ENCODE data around the gene GALNT2.

GALNT2 gene

GRCh38 chr1:230160957-230161771 is 94.1 kb downstream of the GALNT2 start:
- Histone ChIP-seq H3K14ac (ENCODE audit: low read length) (no peak overlapping the region), H2AK5ac (ENCODE audit: low read length) (no peak overlapping the region), H2AFZ (ENCODE audit: insufficient read depth, low read length, poor library complexity) (no peak overlapping the region), H3K23ac (ENCODE audit: low read length) (no peak overlapping the region), H3K9me3 (ENCODE audit: insufficient read depth, low read depth, low read length) (peaks cover 4% of the 10 kb centered on the region), H3K79me1 (ENCODE audit: low read length) (peaks cover 2% of the 10 kb centered on the region), H4K91ac (ENCODE audit: low read depth, low read length) (no peak overlapping the region), H4K8ac (ENCODE audit: low read depth, low read length) (no peak overlapping the region), H3K4ac (ENCODE audit: low read depth, low read length) (no peak overlapping the region), H3K27ac (ENCODE audit: low read depth, low read length) (no peak overlapping the region), H3K36me3 (ENCODE audit: control insufficient read depth in 1 of 2, insufficient read depth in 2 of 2, low read length in 2 of 2) (no peaks in the 10 kb centered on the region), H2BK5ac (ENCODE audit: low read depth, low read length, poor library complexity) (no peak overlapping the region), H3K4me2 (ENCODE audit: low read length) (no peak overlapping the region), H3K27me3 (ENCODE audit: insufficient read depth, low read length) (no peaks in the 10 kb centered on the region), H3K4me3 (ENCODE audit: low read depth, low read length) (no peak overlapping the region), H2BK12ac (ENCODE audit: low read length) (no peak overlapping the region), H3K79me2 (ENCODE audit: control insufficient read depth, insufficient read depth, low read length, poor library complexity) (peaks cover 2% of the 10 kb centered on the region), H3K9ac (ENCODE audit: low read length) (no peak overlapping the region), H3K18ac (ENCODE audit: low read length) (no peak overlapping the region), H3K4me1 (ENCODE audit: control insufficient read depth in 1 of 2, insufficient read depth in 2 of 2, low read length in 2 of 2) (peaks cover 4% of the 10 kb centered on the region in 2 experiments), H2BK120ac (ENCODE audit: insufficient read depth, low read length, poor library complexity) (no peak overlapping the region), H4K12ac (ENCODE audit: low read depth, low read length) (no peak overlapping the region)
- DNase-seq: peak; percentile 57 to 73
- WGBS (ENCODE audit: extremely low coverage, insufficient coverage, insufficient read length): no CpG with 5 or more reads among the region's 8 CpGs

- DNase-seq: peak; percentile 76 to 77
- H4K91ac ChIP-seq (ENCODE audit: low read depth, low read length): no peak overlapping the region
- peaks cover 2% of the 10 kb centered on the region for H3K79me2 ChIP-seq (ENCODE audit: control insufficient read depth, insufficient read depth, low read length, poor library complexity)
- H3K4me2 ChIP-seq (ENCODE audit: low read length): no peak overlapping the region
- peaks cover 2% of the 10 kb centered on the region for H3K79me1 ChIP-seq (ENCODE audit: low read length)
- H2BK5ac ChIP-seq (ENCODE audit: low read depth, low read length, poor library complexity): no peak overlapping the region
- H3K27ac ChIP-seq (ENCODE audit: low read depth, low read length): peak overlapping the region; percentile 42
- H2BK120ac ChIP-seq (ENCODE audit: insufficient read depth, low read length, poor library complexity): no peak overlapping the region
- peaks cover 10% of the 10 kb centered on the region for H3K9me3 ChIP-seq (ENCODE audit: insufficient read depth, low read depth, low read length)
- no peak overlapping the region for H3K14ac ChIP-seq (ENCODE audit: low read length)
- H3K4me3 ChIP-seq (ENCODE audit: low read depth, low read length): no peak overlapping the region
- no peak overlapping the region for H2BK12ac ChIP-seq (ENCODE audit: low read length)
- peak overlapping the region; percentile 19 for H3K18ac ChIP-seq (ENCODE audit: low read length)
- peak overlapping the region; percentile 6 for H3K4ac ChIP-seq (ENCODE audit: low read depth, low read length)
- H3K23ac ChIP-seq (ENCODE audit: low read length): no peak overlapping the region
- H4K8ac ChIP-seq (ENCODE audit: low read depth, low read length): no peak overlapping the region
- WGBS (ENCODE audit: extremely low coverage, insufficient coverage, insufficient read length): no CpG with 5 or more reads among the region's 6 CpGs
- no peak overlapping the region for H4K12ac ChIP-seq (ENCODE audit: low read depth, low read length)
- H3K9ac ChIP-seq (ENCODE audit: low read length): no peak overlapping the region
- no peaks in the 10 kb centered on the region for H3K27me3 ChIP-seq (ENCODE audit: insufficient read depth, low read length)
- no peak overlapping the region for H2AK5ac ChIP-seq (ENCODE audit: low read length)
- H3K36me3 ChIP-seq (ENCODE audit: control insufficient read depth in 1 of 2, insufficient read depth in 2 of 2, low read length in 2 of 2): no peaks in the 10 kb centered on the region
- peak overlapping the region; percentile 3 for H2AFZ ChIP-seq (ENCODE audit: insufficient read depth, low read length, poor library complexity)
- H3K4me1 ChIP-seq (ENCODE audit: control insufficient read depth in 1 of 2, insufficient read depth in 2 of 2, low read length in 2 of 2): peaks cover 4% of the 10 kb centered on the region in 2 experiments
These were observed 96.2 kb downstream of the GALNT2 start for GRCh38 chr1:230163205-230163604.

GRCh38 chr1:230163719-230164118 is 96.7 kb downstream of the GALNT2 start:
- Histone ChIP-seq H3K4me1 (ENCODE audit: control insufficient read depth in 1 of 2, insufficient read depth in 2 of 2, low read length in 2 of 2) (peaks cover 4% of the 10 kb centered on the region in 2 experiments), H3K4me2 (ENCODE audit: low read length) (no peak overlapping the region), H3K23ac (ENCODE audit: low read length) (no peak overlapping the region), H4K8ac (ENCODE audit: low read depth, low read length) (peak overlapping the region; percentile 61), H2BK12ac (ENCODE audit: low read length) (no peak overlapping the region), H2BK120ac (ENCODE audit: insufficient read depth, low read length, poor library complexity) (no peak overlapping the region), H3K4ac (ENCODE audit: low read depth, low read length) (peak overlapping the region; percentile 76), H3K9ac (ENCODE audit: low read length) (no peak overlapping the region), H3K4me3 (ENCODE audit: low read depth, low read length) (no peak overlapping the region), H2AFZ (ENCODE audit: insufficient read depth, low read length, poor library complexity) (no peak overlapping the region), H2BK5ac (ENCODE audit: low read depth, low read length, poor library complexity) (no peak overlapping the region), H3K79me1 (ENCODE audit: low read length) (peaks cover 2% of the 10 kb centered on the region), H4K12ac (ENCODE audit: low read depth, low read length) (no peak overlapping the region), H2AK5ac (ENCODE audit: low read length) (no peak overlapping the region), H3K9me3 (ENCODE audit: insufficient read depth, low read depth, low read length) (peaks cover 10% of the 10 kb centered on the region), H3K27me3 (ENCODE audit: insufficient read depth, low read length) (no peaks in the 10 kb centered on the region), H3K79me2 (ENCODE audit: control insufficient read depth, insufficient read depth, low read length, poor library complexity) (peaks cover 2% of the 10 kb centered on the region), H3K27ac (ENCODE audit: low read depth, low read length) (no peak overlapping the region), H4K91ac (ENCODE audit: low read depth, low read length) (peak overlapping the region; percentile 73), H3K14ac (ENCODE audit: low read length) (no peak overlapping the region), H3K36me3 (ENCODE audit: control insufficient read depth in 1 of 2, insufficient read depth in 2 of 2, low read length in 2 of 2) (no peaks in the 10 kb centered on the region), H3K18ac (ENCODE audit: low read length) (peak overlapping the region; percentile 81)
- no peak for DNase-seq
- no CpG with 5 or more reads among the region's 3 CpGs for WGBS (ENCODE audit: extremely low coverage, insufficient coverage, insufficient read length)

GRCh38 chr1:230165536-230165935 is 98.5 kb downstream of the GALNT2 start:
- Histone ChIP-seq H3K18ac (ENCODE audit: low read length) (no peak overlapping the region), H3K14ac (ENCODE audit: low read length) (no peak overlapping the region), H2BK5ac (ENCODE audit: low read depth, low read length, poor library complexity) (no peak overlapping the region), H3K9ac (ENCODE audit: low read length) (no peak overlapping the region), H2AFZ (ENCODE audit: insufficient read depth, low read length, poor library complexity) (no peak overlapping the region), H2BK12ac (ENCODE audit: low read length) (no peak overlapping the region), H3K4me3 (ENCODE audit: low read depth, low read length) (no peak overlapping the region), H3K9me3 (ENCODE audit: insufficient read depth, low read depth, low read length) (peaks cover 6% of the 10 kb centered on the region), H3K27me3 (ENCODE audit: insufficient read depth, low read length) (no peaks in the 10 kb centered on the region), H3K23ac (ENCODE audit: low read length) (no peak overlapping the region), H4K91ac (ENCODE audit: low read depth, low read length) (no peak overlapping the region), H3K36me3 (ENCODE audit: control insufficient read depth in 1 of 2, insufficient read depth in 2 of 2, low read length in 2 of 2) (no peaks in the 10 kb centered on the region), H3K4me1 (ENCODE audit: control insufficient read depth in 1 of 2, insufficient read depth in 2 of 2, low read length in 2 of 2) (peaks cover 4% of the 10 kb centered on the region in 2 experiments), H3K27ac (ENCODE audit: low read depth, low read length) (no peak overlapping the region), H3K79me1 (ENCODE audit: low read length) (peaks cover 2% of the 10 kb centered on the region), H2BK120ac (ENCODE audit: insufficient read depth, low read length, poor library complexity) (no peak overlapping the region), H3K79me2 (ENCODE audit: control insufficient read depth, insufficient read depth, low read length, poor library complexity) (peaks cover 2% of the 10 kb centered on the region), H2AK5ac (ENCODE audit: low read length) (no peak overlapping the region), H3K4me2 (ENCODE audit: low read length) (no peak overlapping the region), H3K4ac (ENCODE audit: low read depth, low read length) (peak overlapping the region; percentile 15), H4K12ac (ENCODE audit: low read depth, low read length) (no peak overlapping the region), H4K8ac (ENCODE audit: low read depth, low read length) (no peak overlapping the region)
- no peak for DNase-seq
- no CpG with 5 or more reads among the region's 4 CpGs for WGBS (ENCODE audit: extremely low coverage, insufficient coverage, insufficient read length)

Measured in trophoblast cell (in vitro differentiated cells and primary cell).